Mesenteric fat pad (tissue), 1 donor: ENCODE measurements around the gene TBC1D5. TPM values are rescaled to one million over a fixed set of nuclear protein-coding genes. Genes with fewer than 3 reads are reported as not detected.
"Not testable (repeated sequence)": the region's sequence is repeated elsewhere in the genome, so short reads cannot be mapped to it uniquely, and the experiment has no call there.

ENCODE experiments used
- DNase-seq: peaks from one replicate; pipeline ENCODE4 v3.0.0-alpha.2; 2020; ENCODE audit warnings: low spot score
- total RNA-seq: library from RNA; stranded (reverse); fragmentation: NEBNext Ultra II Directional; extraction: Animal tissue kit (Norgen Biotek cat#: 25700); gene quantifications from one replicate; pipeline ENCODE4 v1.2.1, GENCODE V29; 2021
- donor health status: DM: yes; HTN: yes; CAD: no.

Gene TBC1D5
- total RNA-seq, 1 donor from 2014 or later = 50.1 TPM

DNA sequence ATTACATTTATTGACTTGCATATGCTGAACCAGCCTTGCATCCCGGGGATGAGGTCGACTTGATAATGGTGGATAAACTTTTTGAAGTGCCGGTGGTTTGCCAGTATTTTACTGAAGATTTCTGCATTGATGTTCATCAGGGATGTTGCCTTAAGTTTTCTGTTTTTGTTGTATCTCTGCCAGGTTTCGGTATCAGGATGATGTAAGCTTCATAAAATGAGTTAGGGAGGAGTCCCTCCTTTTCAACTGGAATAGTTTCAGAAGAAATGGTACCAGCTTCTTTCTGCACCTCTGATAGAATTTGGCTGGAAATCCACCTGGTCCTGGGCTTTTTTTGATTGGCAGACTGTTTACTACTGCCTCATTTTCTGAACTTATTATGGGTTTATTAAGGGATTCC lies 250.8 kb downstream of the TBC1D5 start:
- no peak for DNase-seq

DNA sequence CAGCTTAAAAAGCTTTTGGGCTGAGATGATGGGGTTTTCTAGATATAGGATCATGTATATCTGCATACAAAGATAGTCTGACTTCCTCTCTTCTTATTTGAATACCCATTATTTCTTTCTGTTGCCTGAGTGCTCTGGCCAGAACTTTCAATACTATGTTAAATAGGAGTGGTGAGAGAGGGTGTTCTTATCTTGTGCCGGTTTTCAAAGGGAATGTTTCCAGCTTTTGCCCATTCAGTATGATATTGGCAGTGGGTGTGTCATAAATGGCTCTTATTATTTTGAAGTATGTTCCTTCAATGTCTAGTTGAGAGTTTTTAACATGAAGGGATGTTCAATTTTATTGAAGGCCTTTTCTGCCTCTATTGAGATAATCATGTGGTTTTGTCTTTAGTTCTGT lies 251.2 kb downstream of the TBC1D5 start:
- not testable (repeated sequence) for DNase-seq

DNA sequence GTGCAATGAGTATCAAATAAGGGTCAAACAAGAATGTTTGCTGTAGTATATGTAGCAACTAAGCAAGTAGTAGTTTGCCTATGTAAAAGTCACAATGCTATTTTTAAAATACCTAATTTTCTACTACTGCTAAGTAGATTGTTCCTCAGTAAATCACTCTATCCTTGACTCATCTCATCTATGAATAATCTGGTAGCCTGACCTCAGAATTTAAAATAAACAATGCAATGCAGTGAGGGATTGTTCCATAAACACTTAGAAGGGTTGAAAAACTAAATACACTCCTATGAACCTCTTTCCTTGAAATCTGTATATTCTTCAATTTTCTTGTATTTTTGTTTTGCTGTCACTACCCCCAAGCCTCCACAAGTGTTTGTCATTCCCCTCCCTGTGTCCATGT lies 253.3 kb downstream of the TBC1D5 start:
- no peak for DNase-seq

DNA sequence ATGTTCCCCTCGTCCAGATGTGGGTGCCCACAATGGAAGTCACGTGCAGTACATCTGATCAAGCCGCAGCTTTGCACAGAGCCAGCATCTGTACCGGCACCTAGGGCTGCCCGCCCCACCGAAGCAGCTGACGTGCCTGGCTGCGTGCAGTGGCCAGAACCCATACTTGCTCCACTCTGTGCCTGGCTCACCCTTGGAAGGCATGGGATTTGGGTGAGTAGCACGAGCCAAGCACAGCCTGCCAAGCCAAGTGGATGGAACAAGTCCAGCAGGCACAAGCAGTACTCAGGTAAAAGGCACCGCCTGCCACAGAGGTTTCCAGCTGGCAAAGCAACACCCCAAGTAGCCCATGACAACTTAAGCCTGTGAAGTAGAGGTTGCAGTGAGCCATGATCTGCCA lies 261.3 kb downstream of the TBC1D5 start:
- DNase-seq = no peak

DNA sequence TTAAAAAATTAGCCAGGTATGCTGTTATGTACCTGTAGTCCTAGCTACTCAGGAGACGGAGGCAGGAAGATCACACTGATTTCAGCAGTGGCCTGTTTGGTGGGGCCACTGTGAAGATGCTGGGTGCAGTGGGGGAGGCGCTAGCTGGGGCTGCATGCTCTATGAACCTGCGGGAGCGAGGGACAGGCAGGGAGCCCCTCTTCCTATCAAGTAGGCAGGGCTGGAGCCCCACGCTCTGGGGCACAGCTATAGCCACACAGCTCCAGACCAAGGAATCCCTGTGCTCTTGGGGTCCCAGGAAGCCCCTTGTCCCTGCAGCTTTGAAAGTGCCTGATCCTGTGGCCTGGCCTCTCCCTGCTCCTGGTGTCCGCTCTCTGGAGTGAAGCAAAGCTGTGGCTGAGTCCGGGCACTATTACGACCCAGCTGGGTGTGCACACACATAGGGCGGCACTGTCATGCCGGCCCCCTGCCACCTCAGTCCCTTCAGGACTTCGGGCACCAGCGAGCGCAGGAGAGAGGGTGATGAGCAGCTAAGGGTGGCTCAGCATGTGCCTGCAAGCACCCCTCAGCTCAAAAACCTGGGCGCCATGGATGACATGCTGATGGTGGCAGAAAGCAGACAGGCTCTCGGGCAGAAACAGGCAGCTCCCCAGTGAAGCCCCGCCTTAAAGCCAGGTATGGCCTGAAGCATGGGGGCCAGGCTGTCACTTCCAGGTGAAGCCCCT lies 262.6 kb downstream of the TBC1D5 start:
- no peak for DNase-seq

DNA sequence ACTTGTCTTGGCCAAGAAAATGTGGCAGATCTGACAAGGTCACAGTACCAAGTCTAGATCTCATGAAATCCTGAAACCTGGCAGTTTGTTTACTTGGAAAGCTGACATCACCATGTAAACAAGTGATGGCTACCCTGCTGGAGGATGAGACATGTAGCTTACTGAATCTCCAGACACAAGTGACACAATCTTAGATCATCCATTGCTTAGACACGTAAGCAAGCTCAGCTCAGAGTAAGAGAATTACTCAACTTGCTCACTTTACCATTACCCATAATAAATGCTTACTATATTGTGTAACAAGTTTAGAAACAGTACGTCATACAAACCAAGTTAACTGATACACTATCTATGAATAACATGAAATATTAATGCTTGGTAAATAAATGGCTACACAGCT lies 263.8 kb downstream of the TBC1D5 start:
- DNase-seq = no peak

DNA sequence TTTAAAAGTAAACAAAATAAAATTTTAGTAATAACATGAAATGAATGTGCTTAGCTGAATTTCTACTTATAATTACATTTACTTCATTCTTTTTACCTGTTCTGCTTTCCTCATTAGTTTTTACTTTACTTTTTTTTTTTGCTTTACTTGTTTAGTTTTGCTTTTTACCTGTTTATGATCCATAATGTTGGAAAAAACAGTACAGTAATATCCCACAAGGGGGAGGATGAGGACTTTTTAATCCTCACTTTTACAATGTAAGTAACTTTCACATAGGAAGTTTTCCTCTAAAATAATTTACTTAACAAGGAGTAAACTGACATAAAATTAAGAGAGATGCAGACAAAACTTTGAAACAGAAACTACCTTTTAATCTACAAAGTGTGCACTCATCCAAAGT lies 268.7 kb downstream of the TBC1D5 start:
- DNase-seq = no peak

DNA sequence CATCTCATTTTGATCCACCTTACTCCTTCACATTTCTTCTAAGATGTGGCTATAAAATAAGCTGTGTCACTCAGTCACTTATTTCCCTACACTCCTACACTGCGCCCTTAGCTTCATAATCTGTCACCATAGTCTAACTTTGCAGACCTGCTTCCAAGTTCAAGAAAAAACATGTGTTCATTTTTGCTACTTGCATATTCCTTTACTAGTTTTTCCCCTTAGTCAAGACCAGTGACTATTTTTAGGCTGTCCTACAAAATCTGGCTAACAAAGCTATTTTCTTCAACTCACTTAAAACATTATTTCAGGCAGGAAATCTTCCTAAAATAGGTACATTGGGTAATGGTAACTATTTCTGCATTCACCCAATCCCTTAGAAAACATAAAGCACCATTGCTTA lies 272.5 kb downstream of the TBC1D5 start:
- DNase-seq = no peak

DNA sequence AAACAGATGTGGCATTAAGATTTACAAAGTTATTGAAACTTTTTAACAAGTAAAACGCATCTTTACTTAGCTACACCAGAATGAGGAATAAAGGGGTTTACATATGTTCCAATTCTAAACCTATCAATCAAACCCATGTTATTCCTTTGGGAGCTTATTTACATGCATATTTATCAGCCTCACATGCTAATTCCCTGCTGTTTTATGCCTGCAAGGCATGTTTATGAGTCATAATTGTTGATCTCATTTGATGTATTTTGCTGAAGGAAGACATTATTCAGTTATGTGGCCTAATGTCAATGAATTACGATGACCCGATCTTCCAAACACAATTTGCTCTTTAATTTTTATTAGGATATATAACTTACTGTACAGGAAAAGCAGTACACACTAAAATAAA lies 272.9 kb downstream of the TBC1D5 start:
- DNase-seq = no peak

DNA sequence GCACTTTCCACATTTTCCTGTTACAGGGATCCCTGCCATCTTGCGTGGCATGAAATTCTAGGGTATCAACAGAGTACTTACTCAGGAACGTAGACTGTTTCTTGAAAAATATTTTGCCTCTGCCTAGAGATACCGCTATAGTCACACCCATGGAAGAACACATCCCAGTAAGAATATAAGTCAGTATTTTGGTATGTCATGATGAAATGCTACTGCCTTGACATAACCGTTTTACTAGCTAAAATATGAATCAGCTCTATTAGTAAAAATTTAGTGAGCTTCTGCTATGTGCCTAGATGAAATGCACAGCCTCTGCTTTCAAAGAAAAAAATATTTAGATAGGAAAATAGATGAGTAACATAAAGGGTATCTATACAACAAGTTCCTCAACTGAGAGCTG lies 276.4 kb downstream of the TBC1D5 start:
- DNase-seq = no peak

DNA sequence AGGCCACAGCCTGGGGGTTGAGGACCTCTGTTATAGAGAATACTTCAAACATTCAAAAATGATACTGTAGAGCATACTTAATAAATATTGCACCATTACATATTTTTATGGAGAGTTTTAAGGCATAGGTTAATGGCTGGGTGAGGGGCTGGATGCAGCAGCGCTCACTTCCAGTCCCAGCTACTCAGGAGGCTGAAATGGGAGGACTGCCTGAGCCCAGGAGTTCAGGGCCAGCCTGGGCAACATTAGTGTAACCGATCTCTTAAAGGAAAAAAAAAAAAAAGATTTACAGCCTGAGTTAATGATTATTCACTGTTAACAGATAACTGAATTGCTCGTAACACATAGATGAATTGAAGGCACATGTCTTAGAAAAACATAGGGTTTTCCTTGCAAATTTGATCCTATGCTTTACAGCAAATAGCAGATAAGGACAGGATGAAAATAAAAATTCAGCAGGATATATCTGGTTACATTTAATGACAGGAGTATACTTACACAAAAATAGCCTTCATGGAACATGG lies 282.9 kb downstream of the TBC1D5 start:
- no peak for DNase-seq

DNA sequence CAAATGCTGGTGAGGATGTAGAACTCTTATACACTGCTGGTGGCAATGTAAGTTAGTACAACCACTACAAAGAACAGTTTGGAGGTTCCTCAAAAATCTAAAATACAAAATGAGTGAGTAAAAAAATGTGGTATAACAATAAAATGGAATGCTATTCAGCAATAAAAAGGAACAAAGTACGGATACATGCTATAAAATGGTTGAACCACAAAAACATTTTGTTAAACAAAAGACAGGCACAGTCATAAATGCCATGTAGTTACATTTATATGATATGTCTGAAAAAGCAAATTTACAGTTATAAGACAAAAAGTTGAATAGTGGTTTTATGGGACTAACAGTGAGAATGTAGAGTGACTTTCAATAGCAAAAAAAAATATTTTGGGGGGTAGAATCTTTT lies 285.8 kb downstream of the TBC1D5 start:
- no peak for DNase-seq

DNA sequence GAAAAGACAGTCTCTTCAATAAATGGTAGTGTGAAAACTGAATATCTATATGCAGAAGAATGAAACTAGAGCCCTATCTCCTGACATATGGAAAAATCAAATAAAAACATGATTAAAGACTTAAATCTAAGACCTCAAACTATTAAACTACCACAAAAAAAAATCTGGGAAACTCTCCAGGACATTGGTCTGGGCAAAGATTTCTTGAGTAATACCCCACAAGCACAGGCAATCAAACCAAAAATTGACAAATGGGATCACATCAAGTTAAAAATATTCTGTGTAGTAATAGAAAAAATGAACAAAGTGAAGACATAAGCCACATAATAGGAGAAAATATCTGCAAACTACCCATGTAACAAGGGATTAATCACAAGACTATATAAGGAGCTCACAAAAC lies 286.4 kb downstream of the TBC1D5 start:
- DNase-seq = no peak

DNA sequence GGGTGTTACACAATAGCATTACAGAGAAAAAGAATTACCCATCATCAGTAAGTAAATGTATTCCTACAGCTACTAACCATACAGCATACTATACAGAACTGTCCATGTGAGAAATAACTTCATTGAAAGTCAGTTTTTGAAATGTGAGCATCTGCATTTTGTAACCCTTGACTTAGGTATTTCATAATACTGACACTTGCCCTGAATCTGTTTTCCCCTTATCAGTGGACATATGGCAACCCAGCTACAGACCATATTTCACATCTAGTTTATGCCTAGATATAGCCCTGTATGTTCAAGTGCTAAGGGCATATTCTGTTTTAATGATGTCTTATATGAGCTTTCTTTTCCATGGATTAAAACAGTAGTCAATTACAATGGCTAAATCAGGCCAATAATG lies 297.6 kb downstream of the TBC1D5 start:
- DNase-seq = no peak

DNA sequence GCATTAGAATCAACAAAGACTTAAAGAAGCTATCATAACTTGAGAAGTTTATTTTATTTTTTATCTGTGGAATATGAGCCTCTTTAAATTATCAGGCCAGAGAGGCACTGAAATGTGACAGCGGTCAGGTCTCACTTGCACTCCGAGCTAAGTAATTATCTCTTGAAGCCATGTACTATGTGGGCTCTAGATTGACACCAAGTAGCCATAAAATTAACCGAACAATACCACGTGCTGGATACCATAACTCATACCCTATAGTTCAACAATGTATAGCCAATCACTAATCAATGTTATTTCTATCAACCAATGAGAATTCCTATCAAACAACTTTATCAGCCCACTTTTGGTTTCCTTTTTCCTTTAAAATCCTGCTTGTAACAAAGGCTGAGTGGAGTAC lies 299.3 kb downstream of the TBC1D5 start:
- no peak for DNase-seq

DNA sequence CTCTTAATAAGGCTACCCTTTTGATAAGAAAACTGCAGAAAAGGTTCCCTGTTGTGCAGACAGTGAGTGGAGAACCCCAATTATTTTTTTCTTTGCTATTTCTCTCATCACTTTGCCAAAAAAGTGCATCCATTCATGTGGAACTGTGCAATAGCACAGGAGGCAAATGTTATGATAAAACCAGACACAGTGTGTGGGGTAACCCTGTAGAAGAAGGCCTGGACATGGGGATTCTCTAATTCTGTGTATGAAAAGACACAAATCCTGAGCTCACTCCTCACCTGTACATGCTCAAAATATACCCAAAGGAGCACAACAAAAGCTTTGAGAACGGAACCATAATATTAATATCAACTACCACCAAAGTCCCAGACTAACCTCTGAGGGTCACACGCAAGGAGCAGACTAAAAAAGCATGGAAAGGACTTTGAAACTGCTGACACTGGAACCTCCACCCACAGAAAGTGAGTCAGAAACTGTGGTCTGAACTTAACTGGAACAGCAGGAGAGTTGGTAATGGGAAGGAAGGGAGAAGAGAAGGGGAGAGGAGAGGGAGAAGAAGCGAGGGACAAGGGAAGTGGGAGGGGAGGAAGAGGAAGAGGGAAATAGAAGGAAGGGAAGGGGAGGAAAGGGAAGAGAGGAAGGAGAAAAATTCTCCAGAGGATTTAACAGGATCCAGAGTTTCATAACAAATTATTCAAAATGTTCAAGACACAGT lies 299.9 kb downstream of the TBC1D5 start:
- DNase-seq = no peak

DNA sequence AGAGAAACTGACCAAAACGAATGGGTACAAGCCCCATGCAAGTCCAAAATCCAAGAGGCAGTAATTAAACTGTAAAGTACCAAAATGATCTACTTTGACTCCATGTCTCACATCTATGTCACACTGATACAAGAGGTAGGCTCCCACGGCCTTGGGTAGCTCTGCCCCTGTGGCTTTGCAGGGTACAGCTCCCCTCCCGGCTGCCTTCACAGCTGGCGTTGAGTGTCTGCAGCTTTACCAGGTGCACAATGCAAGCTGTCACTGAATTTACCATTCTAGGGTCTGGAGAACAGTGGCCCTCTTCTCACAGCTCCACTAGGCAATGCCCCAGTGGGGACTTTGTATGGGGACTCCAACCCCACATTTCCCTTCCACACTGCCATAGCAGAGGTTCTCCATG lies 308.6 kb downstream of the TBC1D5 start:
- DNase-seq = no peak

DNA sequence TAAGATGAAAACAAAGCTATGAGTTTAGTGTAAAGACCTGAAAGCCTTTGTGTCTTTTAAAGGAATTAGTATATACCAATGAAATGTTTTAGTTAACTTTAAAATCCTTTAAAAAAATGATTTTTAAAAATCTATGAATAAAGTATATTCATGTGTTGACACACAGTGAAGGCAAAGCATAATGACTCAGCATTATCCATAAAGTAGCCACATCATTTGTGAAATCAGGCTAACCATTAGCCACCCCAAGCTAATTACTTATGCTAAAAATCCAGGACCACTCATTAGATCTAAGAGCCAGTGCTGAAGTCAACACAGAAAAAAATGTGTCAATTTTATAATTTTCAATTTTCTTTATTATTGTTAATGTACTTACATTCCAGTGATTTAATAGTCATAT lies 310.2 kb downstream of the TBC1D5 start:
- no peak for DNase-seq

DNA sequence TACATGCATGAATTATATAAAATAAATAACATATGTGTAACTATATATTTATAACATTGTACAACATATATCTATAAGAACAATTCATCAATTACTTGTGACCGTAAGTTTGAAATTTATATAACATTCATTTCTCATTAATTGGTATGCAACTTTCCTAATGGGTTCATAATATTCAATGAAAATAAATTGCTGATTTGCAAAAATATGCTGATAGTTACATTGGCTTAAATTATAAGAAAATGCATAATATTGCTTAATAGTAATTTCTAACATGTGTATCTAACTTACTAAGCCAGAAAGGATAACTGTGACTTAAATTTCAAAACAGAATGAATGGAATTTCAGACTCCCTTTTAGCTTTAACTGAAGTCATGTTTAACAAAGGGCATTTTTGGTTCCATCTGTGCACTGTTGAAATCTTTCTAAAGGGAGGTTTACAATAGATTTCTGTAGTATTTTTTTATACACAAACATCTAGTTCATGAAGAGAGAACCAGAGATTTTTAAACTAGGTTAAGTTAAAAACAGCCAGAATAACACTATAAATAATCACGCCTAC lies 310.9 kb downstream of the TBC1D5 start:
- no peak for DNase-seq

DNA sequence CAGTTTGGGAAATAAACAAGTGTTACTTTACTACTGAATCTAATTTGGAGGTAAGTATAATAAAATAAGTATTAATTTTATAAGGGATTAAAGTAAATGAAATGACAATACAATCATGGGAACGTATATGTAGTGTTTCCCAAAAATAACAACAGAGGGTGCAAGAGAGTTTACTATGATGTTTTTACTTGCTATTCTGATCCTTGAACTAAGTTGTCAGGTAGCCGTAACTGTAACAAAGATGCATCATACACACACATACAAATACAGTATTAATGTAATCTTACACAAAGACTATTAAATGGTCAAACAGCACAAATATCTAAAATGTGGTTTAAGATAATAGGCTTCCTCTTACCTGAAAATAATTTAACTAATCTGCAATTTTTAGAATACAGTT lies 311.4 kb downstream of the TBC1D5 start:
- DNase-seq = no peak

DNA sequence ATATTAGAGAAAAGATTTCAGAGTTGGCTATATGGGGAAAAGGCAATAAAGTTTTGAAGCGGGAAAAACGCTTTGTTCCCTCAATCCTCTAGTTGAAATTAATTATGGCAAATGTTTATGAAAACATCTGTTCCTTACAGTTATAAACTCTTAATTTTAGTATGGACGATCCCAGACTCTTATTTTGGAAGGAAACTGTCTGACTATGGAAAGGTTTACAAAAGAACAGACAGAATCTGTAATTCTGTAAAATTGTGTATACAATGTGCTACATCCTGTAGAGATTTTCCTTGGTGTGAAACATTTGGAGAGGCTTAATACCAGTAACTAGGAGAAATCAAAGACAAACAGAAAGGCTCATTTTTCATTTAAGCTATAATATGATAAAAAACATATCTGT lies 311.8 kb downstream of the TBC1D5 start:
- no peak for DNase-seq

DNA sequence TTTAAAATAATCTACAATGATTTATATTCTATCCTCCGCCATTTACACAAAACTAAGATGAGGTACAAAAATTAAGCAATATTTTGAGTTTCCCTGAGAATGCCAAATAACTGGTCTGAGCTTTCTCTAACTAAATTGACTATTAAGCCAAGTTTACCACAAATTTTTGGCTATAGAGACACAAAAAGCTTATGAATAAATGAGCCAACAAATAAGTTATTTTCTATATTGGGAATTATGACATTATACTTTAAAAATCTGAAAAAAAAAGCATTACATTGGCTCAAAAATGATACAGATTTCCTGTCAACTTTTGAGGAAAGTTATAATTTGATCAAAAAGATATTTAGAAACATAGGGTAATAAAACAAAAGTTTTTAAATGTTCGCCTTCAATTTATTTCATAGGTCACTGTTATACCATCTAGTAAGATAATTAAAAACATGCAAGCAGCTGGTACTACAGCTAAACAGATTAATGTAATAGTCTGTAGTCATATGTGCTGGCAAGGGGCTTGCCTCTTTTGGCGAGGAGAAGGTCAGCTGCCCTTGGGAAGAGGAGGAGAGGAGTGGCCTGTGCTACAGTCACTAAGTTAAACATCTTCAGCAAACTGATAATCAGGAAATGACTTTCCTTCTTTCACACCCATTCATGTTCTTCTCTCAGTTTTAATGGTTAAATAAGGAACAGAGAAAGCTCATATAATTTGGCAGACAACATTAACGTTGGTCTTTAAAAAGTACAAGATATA lies 318.5 kb downstream of the TBC1D5 start:
- DNase-seq = no peak
